ENCODE data around the gene LUZP2.
"Not testable (repeated sequence)": the region's sequence is repeated elsewhere in the genome, so short reads cannot be mapped to it uniquely, and the experiment has no call there.

The LUZP2 gene

DNA sequence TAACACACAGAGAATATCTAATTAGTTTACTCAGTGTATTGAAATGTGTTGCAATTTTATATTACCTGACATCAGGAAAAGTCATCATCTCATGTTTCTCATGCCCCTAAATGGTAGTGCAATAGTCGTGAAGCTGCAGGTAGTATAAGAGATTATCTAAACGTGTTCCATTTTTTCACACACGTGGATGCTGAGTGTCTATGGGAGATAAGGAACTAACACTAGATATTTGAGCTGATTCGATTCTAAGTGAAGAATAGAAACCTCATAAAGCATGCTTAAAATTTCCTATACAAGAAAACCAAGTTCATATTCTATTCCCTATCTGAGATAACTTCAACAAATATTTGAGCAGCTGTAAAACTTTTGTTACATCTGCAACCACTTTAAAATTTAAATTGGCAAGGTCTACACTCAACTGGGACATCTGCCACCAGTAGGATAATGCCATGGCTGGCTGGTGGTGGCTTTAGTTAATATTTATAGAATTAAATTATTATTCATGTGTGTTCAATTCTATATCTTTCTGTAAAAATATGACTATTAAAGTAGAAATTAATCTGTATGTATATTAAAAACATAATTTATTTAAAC lies 388.8 kb downstream of the LUZP2 start:
- H3K9me3 ChIP-seq (replicated peaks in 1 of 11) = no peaks in the 10 kb centered on the region
- H3K4me2 ChIP-seq = no peak overlapping the region
- H3K36me3 ChIP-seq = no peaks in the 10 kb centered on the region
- no peak overlapping the region for H3K9ac ChIP-seq
- no peak overlapping the region for H3K27ac ChIP-seq
- H3K4me1 ChIP-seq = no peaks in the 10 kb centered on the region
- no peak for TF ChIP-seq Cebpa-rat (IDR thresholded peaks at IDR 0.05)
- H4K20me1 ChIP-seq = no peaks in the 10 kb centered on the region
- H3K27me3 ChIP-seq = no peaks in the 10 kb centered on the region
- H3K4me3 ChIP-seq = no peak overlapping the region

DNA sequence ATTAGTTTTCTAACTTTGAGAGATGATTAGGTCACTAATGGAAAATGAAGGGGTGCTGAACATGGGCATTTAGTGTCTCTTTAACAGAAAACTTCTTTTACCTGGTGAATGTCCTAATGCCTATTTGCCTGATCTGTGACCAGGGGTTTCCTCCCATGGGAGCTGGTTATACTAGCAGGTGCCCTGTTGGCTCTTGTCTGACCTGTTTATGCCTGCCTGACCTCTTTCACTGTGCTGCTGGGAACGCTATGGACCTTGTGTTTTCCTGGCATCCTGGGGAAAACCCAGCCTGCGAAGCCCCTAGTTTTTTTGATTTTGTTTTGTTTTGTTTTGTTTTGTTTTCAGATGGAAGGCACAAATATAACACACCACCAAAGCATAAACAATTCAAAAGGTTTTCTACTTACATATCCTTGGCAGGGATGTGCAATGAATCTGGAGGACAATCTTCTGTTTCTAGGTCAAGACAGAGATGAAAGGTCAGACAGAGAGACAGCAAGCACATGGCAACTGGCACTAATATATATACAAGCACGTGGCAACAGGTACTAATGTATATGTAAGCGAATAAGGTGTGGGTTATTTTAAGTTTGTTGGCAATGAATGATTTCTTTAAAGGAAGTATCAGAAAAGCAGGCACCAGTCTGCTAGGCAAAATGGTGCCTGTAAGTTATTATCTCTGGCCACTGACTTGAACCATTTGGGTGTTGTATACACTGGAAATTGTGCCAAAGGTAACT lies 390.2 kb downstream of the LUZP2 start:
- TF ChIP-seq Cebpa-rat (IDR thresholded peaks at IDR 0.05) = no peak

DNA sequence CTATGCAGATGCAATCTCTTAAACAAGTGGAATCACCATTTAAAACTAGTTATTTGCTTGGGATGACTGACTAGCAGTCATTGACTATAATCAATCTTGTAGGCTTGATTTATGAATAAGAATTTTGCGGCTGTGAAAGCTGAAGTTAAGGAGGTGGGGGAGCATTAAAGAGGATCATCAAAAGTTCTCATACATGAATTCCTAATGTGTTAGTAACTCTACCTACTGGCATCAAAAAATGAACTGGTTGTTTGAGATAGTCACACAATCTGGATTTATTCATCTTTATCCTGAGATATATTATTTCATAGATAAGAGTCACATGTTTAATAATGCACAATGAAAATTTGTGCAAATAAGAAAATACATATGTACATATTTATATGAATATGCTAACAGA lies 393.6 kb downstream of the LUZP2 start:
- no peak for TF ChIP-seq Cebpa-rat (IDR thresholded peaks at IDR 0.05)

More for the DNA sequence above, 390.2 kb downstream of the LUZP2 start:
- Histone ChIP-seq H3K9me3 (replicated peaks in 1 of 11) (no peaks in the 10 kb centered on the region), H3K4me2 (no peak overlapping the region), H3K36me3 (no peaks in the 10 kb centered on the region), H3K4me3 (no peak overlapping the region), H3K4me1 (no peaks in the 10 kb centered on the region), H3K27me3 (no peaks in the 10 kb centered on the region), H3K9ac (no peak overlapping the region), H4K20me1 (no peaks in the 10 kb centered on the region), H3K27ac (no peak overlapping the region)

DNA sequence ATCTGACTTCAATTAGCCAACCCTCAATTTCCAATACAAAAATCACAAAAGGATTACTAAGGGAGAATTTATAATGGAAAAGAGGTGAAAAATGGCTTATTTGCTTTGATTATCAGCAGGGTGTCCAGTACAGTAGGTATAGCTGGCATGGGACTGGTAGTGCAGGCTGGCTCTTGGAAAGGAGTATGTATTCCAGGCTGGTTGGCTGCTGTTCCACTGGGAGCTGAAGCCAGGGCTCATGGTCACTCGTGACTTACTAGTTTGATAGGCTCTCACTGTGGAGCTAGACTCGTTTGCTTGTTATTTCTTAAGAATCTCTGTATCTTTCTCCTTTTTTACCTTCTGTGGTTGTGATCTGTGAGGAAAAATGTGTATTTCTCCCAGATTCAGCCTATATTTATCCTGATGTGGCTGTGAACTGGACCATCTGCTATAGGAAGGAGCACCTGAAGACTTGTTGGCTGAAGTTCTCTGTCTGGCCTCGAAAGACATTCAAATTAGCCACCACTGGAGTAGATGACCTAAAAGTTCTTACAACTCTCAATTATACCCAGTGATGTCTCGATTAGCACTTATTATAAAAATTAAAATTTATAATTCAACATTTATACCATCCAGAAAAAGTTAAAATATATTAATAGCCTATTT lies 395.1 kb downstream of the LUZP2 start:
- not testable (repeated sequence) for H4K20me1 ChIP-seq, H3K4me1 ChIP-seq, H3K9ac ChIP-seq, H3K27me3 ChIP-seq, H3K36me3 ChIP-seq, H3K4me3 ChIP-seq, H3K4me2 ChIP-seq, H3K27ac ChIP-seq
- H3K9me3 ChIP-seq (replicated peaks in 1 of 11) = peaks cover 11 to 16% (median 13%) of the 10 kb centered on the region in 11 experiments

More for the DNA sequence above, 393.6 kb downstream of the LUZP2 start:
- H3K4me3 ChIP-seq = no peak overlapping the region
- H3K36me3 ChIP-seq = no peaks in the 10 kb centered on the region
- no peaks in the 10 kb centered on the region for H3K27me3 ChIP-seq
- no peak overlapping the region for H3K27ac ChIP-seq
- no peaks in the 10 kb centered on the region for H3K4me1 ChIP-seq
- H4K20me1 ChIP-seq = no peaks in the 10 kb centered on the region
- no peak overlapping the region for H3K9ac ChIP-seq
- peaks cover 0 to under 1% (median 0%) of the 10 kb centered on the region in 11 experiments; a peak in 1 of 22 replicates for H3K9me3 ChIP-seq (replicated peaks in 1 of 11)
- H3K4me2 ChIP-seq = no peak overlapping the region

GRCh38 chr11:24896118-24896835 lies 399.4 kb downstream of the LUZP2 start:
- no peak overlapping the region for H3K27ac ChIP-seq
- H3K4me1 ChIP-seq = no peaks in the 10 kb centered on the region
- no peak for TF ChIP-seq Cebpa-rat (IDR thresholded peaks at IDR 0.05)
- H3K9me3 ChIP-seq (replicated peaks in 1 of 11) = peaks cover 15 to 21% (median 19%) of the 10 kb centered on the region in 11 experiments
- no peaks in the 10 kb centered on the region for H3K27me3 ChIP-seq
- H3K36me3 ChIP-seq = no peaks in the 10 kb centered on the region
- H4K20me1 ChIP-seq = no peaks in the 10 kb centered on the region
- H3K4me2 ChIP-seq = no peak overlapping the region
- no peak overlapping the region for H3K4me3 ChIP-seq
- no peak overlapping the region for H3K9ac ChIP-seq

DNA sequence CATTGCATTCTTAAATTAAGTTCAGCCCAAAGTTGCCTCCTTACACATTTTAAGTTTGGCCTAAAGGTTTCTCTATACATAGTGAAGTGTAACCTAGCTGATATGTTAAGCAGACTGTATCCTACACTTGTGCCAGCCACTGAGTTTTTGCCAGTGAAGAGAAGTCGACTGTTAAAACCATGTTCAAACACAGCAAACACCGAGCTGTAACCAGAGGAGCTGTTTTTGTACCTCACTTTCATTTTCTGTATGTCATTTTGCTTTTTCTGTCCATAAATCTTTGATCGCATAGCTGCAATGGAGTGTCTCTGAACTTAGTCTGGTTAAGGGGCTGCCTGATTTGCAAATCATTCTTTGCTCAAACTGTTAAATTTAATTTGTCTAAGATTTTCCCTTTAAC lies 403.7 kb downstream of the LUZP2 start:
- no peak overlapping the region for H3K4me3 ChIP-seq
- H3K4me2 ChIP-seq = 0 out of 22 replicates have a peak overlapping the region, but pooled peaks of 2 of the 11 experiments have one; percentile 2 to 16
- H3K27ac ChIP-seq = no peak overlapping the region
- H4K20me1 ChIP-seq = no peaks in the 10 kb centered on the region
- H3K36me3 ChIP-seq = no peaks in the 10 kb centered on the region
- no peaks in the 10 kb centered on the region for H3K27me3 ChIP-seq
- H3K4me1 ChIP-seq = no peaks in the 10 kb centered on the region
- peaks cover 15 to 20% (median 19%) of the 10 kb centered on the region in 11 experiments for H3K9me3 ChIP-seq (replicated peaks in 1 of 11)
- TF ChIP-seq Cebpa-rat (IDR thresholded peaks at IDR 0.05) = no peak
- H3K9ac ChIP-seq = no peak overlapping the region

GRCh38 chr11:24900960-24901549 lies 404.2 kb downstream of the LUZP2 start:
- H3K36me3 ChIP-seq = no peaks in the 10 kb centered on the region
- H3K27ac ChIP-seq = no peak overlapping the region
- no peak overlapping the region for H3K9ac ChIP-seq
- H3K9me3 ChIP-seq (replicated peaks in 1 of 11) = peaks cover 13 to 16% (median 15%) of the 10 kb centered on the region in 11 experiments
- no peaks in the 10 kb centered on the region for H4K20me1 ChIP-seq
- H3K4me2 ChIP-seq = 0 out of 22 replicates have a peak overlapping the region, but pooled peaks of 2 of the 11 experiments have one; percentile 2 to 16
- H3K4me1 ChIP-seq = no peaks in the 10 kb centered on the region
- no peak overlapping the region for H3K4me3 ChIP-seq
- H3K27me3 ChIP-seq = no peaks in the 10 kb centered on the region
- no peak for TF ChIP-seq Cebpa-rat (IDR thresholded peaks at IDR 0.05)

- no peak for TF ChIP-seq Cebpa-rat (IDR thresholded peaks at IDR 0.05)
- no peak overlapping the region for H3K27ac ChIP-seq
Observed at GRCh38 chr11:24903555-24903954, 406.7 kb downstream of the LUZP2 start.

GRCh38 chr11:24925091-24925490 lies 428.2 kb downstream of the LUZP2 start:
- no peak for TF ChIP-seq Cebpa-rat (IDR thresholded peaks at IDR 0.05)
- Histone ChIP-seq H3K4me3 (no peak overlapping the region), H3K27me3 (no peaks in the 10 kb centered on the region), H3K9ac (no peak overlapping the region), H3K9me3 (replicated peaks in 1 of 11) (0 out of 22 replicates have a peak, but pooled peaks cover 0 to 7% (median 0%) of the 10 kb centered on the region in 11 experiments), H3K36me3 (no peaks in the 10 kb centered on the region), H3K4me2 (no peak overlapping the region), H3K4me1 (no peaks in the 10 kb centered on the region), H3K27ac (no peak overlapping the region), H4K20me1 (no peaks in the 10 kb centered on the region)

More at GRCh38 chr11:24903555-24903954, 406.7 kb downstream of the LUZP2 start:
- Histone ChIP-seq H3K36me3 (no peaks in the 10 kb centered on the region), H3K9ac (no peak overlapping the region), H3K4me1 (no peaks in the 10 kb centered on the region), H3K4me3 (no peak overlapping the region), H4K20me1 (no peaks in the 10 kb centered on the region), H3K27me3 (no peaks in the 10 kb centered on the region), H3K9me3 (replicated peaks in 1 of 11) (no peaks in the 10 kb centered on the region), H3K4me2 (no peak overlapping the region)

All from BLaER1 treated with 17β-estradiol and CSF1 and Interleukin-3, amounts not matched to agents 10 nM and 100 nM (cell line).